ENCODE measurements around the gene GDNF. TPM values are rescaled to one million over a fixed set of nuclear protein-coding genes. Genes with fewer than 3 reads are reported as not detected.

Gene GDNF
- total RNA-seq, 1 donor from 2014 or later = 0.65 TPM

- Mint-ChIP-seq H3K27ac (ENCODE audit: unreplicated experiment) (no peak overlapping the region), H3K4me3 (no peak overlapping the region), H3K4me1 (peaks cover 8% of the 10 kb centered on the region), H3K9me3 (no peaks in the 10 kb centered on the region), H3K36me3 (ENCODE audit: low read depth) (no peaks in the 10 kb centered on the region), H3K27me3 (ENCODE audit: low read depth) (peaks cover 75% of the 10 kb centered on the region)
- TF ChIP-seq, protein P1, sequence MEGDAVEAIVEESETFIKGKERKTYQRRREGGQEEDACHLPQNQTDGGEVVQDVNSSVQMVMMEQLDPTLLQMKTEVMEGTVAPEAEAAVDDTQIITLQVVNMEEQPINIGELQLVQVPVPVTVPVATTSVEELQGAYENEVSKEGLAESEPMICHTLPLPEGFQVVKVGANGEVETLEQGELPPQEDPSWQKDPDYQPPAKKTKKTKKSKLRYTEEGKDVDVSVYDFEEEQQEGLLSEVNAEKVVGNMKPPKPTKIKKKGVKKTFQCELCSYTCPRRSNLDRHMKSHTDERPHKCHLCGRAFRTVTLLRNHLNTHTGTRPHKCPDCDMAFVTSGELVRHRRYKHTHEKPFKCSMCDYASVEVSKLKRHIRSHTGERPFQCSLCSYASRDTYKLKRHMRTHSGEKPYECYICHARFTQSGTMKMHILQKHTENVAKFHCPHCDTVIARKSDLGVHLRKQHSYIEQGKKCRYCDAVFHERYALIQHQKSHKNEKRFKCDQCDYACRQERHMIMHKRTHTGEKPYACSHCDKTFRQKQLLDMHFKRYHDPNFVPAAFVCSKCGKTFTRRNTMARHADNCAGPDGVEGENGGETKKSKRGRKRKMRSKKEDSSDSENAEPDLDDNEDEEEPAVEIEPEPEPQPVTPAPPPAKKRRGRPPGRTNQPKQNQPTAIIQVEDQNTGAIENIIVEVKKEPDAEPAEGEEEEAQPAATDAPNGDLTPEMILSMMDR (conservative IDR thresholded peaks at IDR 0.05) = no peak
- no peak for DNase-seq (ENCODE audit: low read depth, low spot score)
These were observed 7.9 kb downstream of the GDNF start for GRCh38 chr5:37831821-37832534.

DNA sequence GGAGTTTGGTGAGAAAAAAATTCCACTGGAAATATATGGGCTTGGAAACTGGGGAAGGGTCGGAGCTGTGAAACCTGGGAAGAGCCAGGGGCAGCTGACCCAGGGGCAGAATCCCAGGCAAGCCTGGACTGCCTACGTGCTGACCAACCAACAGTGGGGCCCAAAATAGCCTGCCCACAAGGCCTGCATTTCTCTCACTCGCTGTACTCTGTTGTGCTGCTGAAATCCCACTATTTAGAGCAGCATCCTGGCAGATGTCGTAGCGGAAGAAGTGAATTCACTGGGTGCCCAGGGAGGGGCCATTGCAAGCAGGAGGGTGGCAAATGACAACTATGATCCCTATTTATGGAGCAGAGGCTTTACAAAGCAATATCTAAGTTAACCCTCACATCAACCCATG, 9.5 kb downstream of the GDNF start:
- Mint-ChIP-seq H3K9me3 (no peaks in the 10 kb centered on the region), H3K4me1 (peaks cover 6% of the 10 kb centered on the region), H3K27ac (ENCODE audit: unreplicated experiment) (no peak overlapping the region), H3K4me3 (no peak overlapping the region), H3K27me3 (ENCODE audit: low read depth) (peaks cover 58% of the 10 kb centered on the region), H3K36me3 (ENCODE audit: low read depth) (no peaks in the 10 kb centered on the region)
- DNase-seq (ENCODE audit: low read depth, low spot score) = no peak
- TF ChIP-seq, protein P1 (conservative IDR thresholded peaks at IDR 0.05) = no peak

DNA sequence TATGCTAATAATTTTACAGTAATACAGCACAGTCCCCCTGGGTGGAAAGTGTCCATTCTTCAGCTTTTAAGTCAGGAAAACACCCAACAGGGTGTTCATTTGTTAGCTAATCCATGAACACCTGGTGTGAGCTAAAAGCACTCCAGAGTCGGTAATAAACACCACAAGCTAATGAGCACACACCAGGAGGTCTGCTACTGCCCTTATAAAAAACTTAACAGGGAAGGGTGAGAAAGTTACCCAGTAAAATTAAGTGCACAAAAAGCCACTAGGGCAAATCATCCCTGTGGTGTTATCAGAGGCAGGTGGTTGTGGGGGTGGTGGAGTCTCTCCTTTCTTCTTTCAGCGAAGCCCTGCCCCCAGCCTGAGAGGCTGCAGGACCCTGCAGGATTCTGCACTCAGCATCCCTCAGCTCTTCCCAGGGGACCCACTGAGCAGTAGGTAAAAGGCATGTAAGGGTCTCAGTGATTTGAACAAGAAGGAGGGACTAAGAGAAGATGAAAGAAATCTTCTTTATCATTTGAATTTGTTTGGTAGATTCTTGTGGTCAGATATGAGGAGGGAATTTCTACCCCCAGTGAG, 14.4 kb downstream of the GDNF start:
- Mint-ChIP-seq H3K9me3 (no peaks in the 10 kb centered on the region), H3K4me1 (no peaks in the 10 kb centered on the region), H3K27me3 (ENCODE audit: low read depth) (peaks cover 11% of the 10 kb centered on the region), H3K36me3 (ENCODE audit: low read depth) (no peaks in the 10 kb centered on the region), H3K27ac (ENCODE audit: unreplicated experiment) (no peak overlapping the region), H3K4me3 (no peak overlapping the region)
- no peak for DNase-seq (ENCODE audit: low read depth, low spot score)
- TF ChIP-seq, protein P1 (conservative IDR thresholded peaks at IDR 0.05) = no peak

- Mint-ChIP-seq H3K27me3 (ENCODE audit: low read depth) (no peaks in the 10 kb centered on the region), H3K4me1 (no peaks in the 10 kb centered on the region), H3K27ac (ENCODE audit: unreplicated experiment) (no peak overlapping the region), H3K9me3 (no peaks in the 10 kb centered on the region), H3K36me3 (ENCODE audit: low read depth) (no peaks in the 10 kb centered on the region), H3K4me3 (no peak overlapping the region)
- no peak for DNase-seq (ENCODE audit: low read depth, low spot score)
- TF ChIP-seq, protein P1 (conservative IDR thresholded peaks at IDR 0.05) = no peak
These were observed 16.2 kb downstream of the GDNF start for GRCh38 chr5:37823433-37824152.

GRCh38 chr5:37816883-37817282, 23.0 kb downstream of the GDNF start:
- TF ChIP-seq, protein P1 (conservative IDR thresholded peaks at IDR 0.05) = no peak
- Mint-ChIP-seq H3K4me1 (peaks cover 20% of the 10 kb centered on the region), H3K4me3 (no peak overlapping the region), H3K36me3 (ENCODE audit: low read depth) (no peaks in the 10 kb centered on the region), H3K9me3 (no peaks in the 10 kb centered on the region), H3K27ac (ENCODE audit: unreplicated experiment) (no peak overlapping the region), H3K27me3 (ENCODE audit: low read depth) (no peaks in the 10 kb centered on the region)
- DNase-seq (ENCODE audit: low read depth, low spot score) = no peak

Data from neural crest cell (in vitro differentiated cells).